C4-2B (cell line): ENCODE measurements around the gene TAGLN2.
A peak's percentile ranks its signal among the peaks of the same experiment; 100 is the strongest.

Source experiments
- H3K27ac ChIP-seq: fragments of 450-650 bp; 2 replicates; pipeline ENCODE4 v1.5.1; 2017
- ZFX ChIP-seq: fragments of 450-650 bp; IDR thresholded peaks from 2 replicates; pipeline ENCODE4 v1.6.1; 2017
- TF ChIP-seq, protein P1 (sequence below): fragments of 450-650 bp; conservative IDR thresholded peaks from 2 replicates; pipeline ENCODE4 v1.5.1; 2017; ENCODE audit warnings: mild to moderate bottlenecking

The TAGLN2 gene

DNA sequence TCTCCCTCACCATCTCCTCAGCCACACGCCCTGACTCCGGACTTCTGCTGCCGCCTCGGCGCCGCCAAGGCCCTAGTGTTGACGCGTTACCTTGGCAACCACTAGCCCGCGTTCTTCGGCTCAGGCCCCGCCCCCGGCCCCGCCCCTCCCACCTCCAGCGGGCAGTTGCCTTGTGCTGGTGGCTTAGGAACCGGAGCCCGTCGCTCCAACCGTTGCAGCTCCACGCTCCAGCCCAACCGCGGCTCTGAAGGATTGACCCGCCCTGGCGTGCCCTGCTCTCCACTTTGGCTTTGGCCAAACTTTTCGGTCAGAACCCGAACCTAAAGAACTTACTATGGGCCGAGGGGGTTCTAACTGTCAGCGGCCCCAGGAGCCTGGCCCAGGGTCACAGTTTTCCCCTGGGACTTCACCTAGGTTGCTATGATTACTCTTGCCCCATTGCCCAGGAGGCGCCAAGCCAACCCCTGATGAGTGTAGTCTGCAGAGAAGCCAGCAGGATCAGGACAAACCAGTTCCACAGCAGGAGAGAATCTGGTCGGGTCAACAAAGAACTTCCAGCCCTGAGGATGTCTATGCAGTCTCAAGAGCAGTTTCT is 25.1 kb downstream of the TAGLN2 start, which contains the start of gene CFAP45:
CFAP45 (minus strand) TSS at position 80 of the 595 bp plus-strand sequence; CDS start at position 13, 67 bp downstream.
- peak within 1 kb of the TSS; percentile 76 for H3K27ac ChIP-seq

GRCh38 chr1:159899634-159900033 is 25.7 kb downstream of the TAGLN2 start:
- H3K27ac ChIP-seq = peak overlapping the region; percentile 76

More for the DNA sequence above, 25.1 kb downstream of the TAGLN2 start, which contains the start of gene CFAP45:
- TF ChIP-seq ZFX = no peak
- TF ChIP-seq, protein P1, sequence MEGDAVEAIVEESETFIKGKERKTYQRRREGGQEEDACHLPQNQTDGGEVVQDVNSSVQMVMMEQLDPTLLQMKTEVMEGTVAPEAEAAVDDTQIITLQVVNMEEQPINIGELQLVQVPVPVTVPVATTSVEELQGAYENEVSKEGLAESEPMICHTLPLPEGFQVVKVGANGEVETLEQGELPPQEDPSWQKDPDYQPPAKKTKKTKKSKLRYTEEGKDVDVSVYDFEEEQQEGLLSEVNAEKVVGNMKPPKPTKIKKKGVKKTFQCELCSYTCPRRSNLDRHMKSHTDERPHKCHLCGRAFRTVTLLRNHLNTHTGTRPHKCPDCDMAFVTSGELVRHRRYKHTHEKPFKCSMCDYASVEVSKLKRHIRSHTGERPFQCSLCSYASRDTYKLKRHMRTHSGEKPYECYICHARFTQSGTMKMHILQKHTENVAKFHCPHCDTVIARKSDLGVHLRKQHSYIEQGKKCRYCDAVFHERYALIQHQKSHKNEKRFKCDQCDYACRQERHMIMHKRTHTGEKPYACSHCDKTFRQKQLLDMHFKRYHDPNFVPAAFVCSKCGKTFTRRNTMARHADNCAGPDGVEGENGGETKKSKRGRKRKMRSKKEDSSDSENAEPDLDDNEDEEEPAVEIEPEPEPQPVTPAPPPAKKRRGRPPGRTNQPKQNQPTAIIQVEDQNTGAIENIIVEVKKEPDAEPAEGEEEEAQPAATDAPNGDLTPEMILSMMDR = no peak

GRCh38 chr1:159898527-159898926 is 26.8 kb downstream of the TAGLN2 start:
- H3K27ac ChIP-seq = no peak overlapping the region
- TF ChIP-seq ZFX = no peak
- TF ChIP-seq, protein P1 = no peak

GRCh38 chr1:159897962-159898361 is 27.3 kb downstream of the TAGLN2 start:
- TF ChIP-seq ZFX = no peak
- TF ChIP-seq, protein P1 = no peak
- no peak overlapping the region for H3K27ac ChIP-seq

DNA sequence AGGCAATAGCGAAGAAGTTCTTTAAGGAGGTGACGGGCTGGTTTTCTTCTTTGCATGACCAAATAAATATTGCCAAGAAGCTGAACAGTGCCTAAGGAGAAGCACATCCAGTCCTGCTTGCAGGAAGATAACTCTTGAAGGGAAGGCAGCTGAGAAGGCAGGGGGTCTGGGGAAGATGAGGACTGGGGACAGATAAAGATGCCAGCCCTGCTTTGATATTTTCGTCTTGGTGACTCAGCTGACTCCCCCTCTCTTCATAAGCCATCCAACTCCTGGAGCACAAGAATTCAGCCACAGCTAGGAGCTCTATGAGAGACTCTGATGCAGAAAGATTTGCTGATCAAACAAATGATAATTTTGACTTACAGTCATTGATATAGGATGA is 28.8 kb downstream of the TAGLN2 start:
- TF ChIP-seq, protein P1 = no peak
- TF ChIP-seq ZFX = no peak
- H3K27ac ChIP-seq = no peak overlapping the region

GRCh38 chr1:159895836-159896545 is 29.3 kb downstream of the TAGLN2 start:
- no peak for TF ChIP-seq ZFX
- TF ChIP-seq, protein P1 = no peak
- H3K27ac ChIP-seq = no peak overlapping the region

- H3K27ac ChIP-seq = no peak overlapping the region
- TF ChIP-seq, protein P1 = no peak
- no peak for TF ChIP-seq ZFX
Measured at GRCh38 chr1:159895286-159895685, 30.0 kb downstream of the TAGLN2 start.
